MM.1S (cell line): Measurements from ENCODE around the gene HPSE2.

ENCODE experiments used
- CTCF ChIP-seq: fragments of 300-600 bp; sonication (generic); IDR thresholded peaks from 2 replicates; pipeline ENCODE4 v1.5.1; 2016; ENCODE audit warnings: antibody characterized with exemption, low read length, mixed read lengths
- EZH2 ChIP-seq: fragments of 300-600 bp; sonication (generic); optimal IDR thresholded peaks from 2 replicates; pipeline ENCODE3; 2017; ENCODE audit warnings: low read depth, mild to moderate bottlenecking, antibody characterized with exemption, low read length, mixed read lengths
- EZH2phosphoT487 ChIP-seq: fragments of 300-600 bp; sonication (generic); IDR thresholded peaks from 2 replicates; pipeline ENCODE4 v1.6.1; 2018; ENCODE audit warnings: antibody characterized with exemption, low read length

- TF ChIP-seq EZH2 (no peak), CTCF (no peak), EZH2phosphoT487 (no peak)
Observed at GRCh38 chr10:98619446-98619845, 616.2 kb downstream of the HPSE2 start.
